Upper lobe of right lung (tissue), 1 donor: ENCODE data around the gene ATG16L2. TPM values are rescaled to one million over a fixed set of nuclear protein-coding genes. Genes with fewer than 3 reads are reported as not detected.
"Not testable (repeated sequence)": the region's sequence is repeated elsewhere in the genome, so short reads cannot be mapped to it uniquely, and the experiment has no call there.

Experiments
- ATAC-seq: fragments of 200-7000 bp; cut with Tn5 transposase; one replicate; pipeline ENCODE4 v1.9.1; 2020; ENCODE audit warnings: mild to moderate bottlenecking, moderate library complexity
- DNase-seq: peaks from one replicate; pipeline ENCODE4 v3.0.0-alpha.2; 2020
- H3K27ac ChIP-seq: fragments of 200-600 bp; one replicate; pipeline ENCODE4 v1.8.0; 2022
- H3K27me3 ChIP-seq: fragments of 200-600 bp; one replicate; pipeline ENCODE4 v1.8.0; 2022; ENCODE audit warnings: mild to moderate bottlenecking
- H3K36me3 ChIP-seq: fragments of 200-600 bp; one replicate; pipeline ENCODE4 v1.8.0; 2022
- H3K4me1 ChIP-seq: fragments of 200-600 bp; one replicate; pipeline ENCODE4 v1.8.0; 2022
- H3K4me3 ChIP-seq: fragments of 200-600 bp; one replicate; pipeline ENCODE4 v1.8.0; 2022; ENCODE audit warnings: mild to moderate bottlenecking
- H3K9me3 ChIP-seq: fragments of 200-600 bp; one replicate; pipeline ENCODE4 v1.8.0; 2022
- intact Hi-C: fragments of 100-400 bp; cut with DNase I; formaldehyde crosslinking; loops from one replicate; pipeline ENCODE4 v1.11.0; 2022
- total RNA-seq: library from RNA; stranded (reverse); fragmentation: NEBNext Ultra II Directional; extraction: Animal tissue kit (Norgen Biotek cat#: 25700); gene quantifications from one replicate; pipeline ENCODE4 v1.2.1, GENCODE V29; 2021
- TF ChIP-seq, protein P1 (sequence below): fragments of 200-600 bp; IDR thresholded peaks from one replicate; pipeline ENCODE4 v1.8.0; 2022; ENCODE audit warnings: antibody characterized with exemption
- donor health status: DM: no; HTN: yes; CAD: no; lungs with severe emphysema.

ATG16L2 gene
- total RNA-seq, 1 donor from 2014 or later = 77.5 TPM

DNA sequence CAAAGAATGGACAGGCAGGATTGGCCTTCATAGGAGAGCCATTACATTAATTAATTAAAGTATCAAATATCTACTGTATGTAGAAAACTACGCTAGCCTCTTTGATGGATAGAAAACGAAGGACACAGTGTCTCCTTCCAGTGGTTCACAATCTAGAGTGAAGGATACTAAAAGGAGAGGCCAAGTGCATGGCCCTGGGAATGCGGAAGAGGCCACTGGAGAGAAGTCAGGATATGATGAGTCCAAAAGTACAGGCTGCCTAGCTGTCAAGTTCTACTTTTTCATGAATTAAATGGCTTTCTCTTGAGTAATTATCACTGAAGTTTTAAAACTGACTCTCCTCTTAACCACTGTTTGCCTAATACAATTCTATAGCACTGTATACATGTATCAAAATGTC, 41.9 kb downstream of the ATG16L2 start:
- no peaks in the 10 kb centered on the region for H3K27me3 ChIP-seq
- H3K9me3 ChIP-seq = no peaks in the 10 kb centered on the region
- TF ChIP-seq, protein P1, sequence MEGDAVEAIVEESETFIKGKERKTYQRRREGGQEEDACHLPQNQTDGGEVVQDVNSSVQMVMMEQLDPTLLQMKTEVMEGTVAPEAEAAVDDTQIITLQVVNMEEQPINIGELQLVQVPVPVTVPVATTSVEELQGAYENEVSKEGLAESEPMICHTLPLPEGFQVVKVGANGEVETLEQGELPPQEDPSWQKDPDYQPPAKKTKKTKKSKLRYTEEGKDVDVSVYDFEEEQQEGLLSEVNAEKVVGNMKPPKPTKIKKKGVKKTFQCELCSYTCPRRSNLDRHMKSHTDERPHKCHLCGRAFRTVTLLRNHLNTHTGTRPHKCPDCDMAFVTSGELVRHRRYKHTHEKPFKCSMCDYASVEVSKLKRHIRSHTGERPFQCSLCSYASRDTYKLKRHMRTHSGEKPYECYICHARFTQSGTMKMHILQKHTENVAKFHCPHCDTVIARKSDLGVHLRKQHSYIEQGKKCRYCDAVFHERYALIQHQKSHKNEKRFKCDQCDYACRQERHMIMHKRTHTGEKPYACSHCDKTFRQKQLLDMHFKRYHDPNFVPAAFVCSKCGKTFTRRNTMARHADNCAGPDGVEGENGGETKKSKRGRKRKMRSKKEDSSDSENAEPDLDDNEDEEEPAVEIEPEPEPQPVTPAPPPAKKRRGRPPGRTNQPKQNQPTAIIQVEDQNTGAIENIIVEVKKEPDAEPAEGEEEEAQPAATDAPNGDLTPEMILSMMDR = no peak
- H3K27ac ChIP-seq = no peak overlapping the region
- intact Hi-C loops = no loop called here
- peaks cover 17% of the 10 kb centered on the region for H3K4me1 ChIP-seq
- no peak for ATAC-seq
- H3K4me3 ChIP-seq = no peak overlapping the region
- DNase-seq = no peak
- no peaks in the 10 kb centered on the region for H3K36me3 ChIP-seq

DNA sequence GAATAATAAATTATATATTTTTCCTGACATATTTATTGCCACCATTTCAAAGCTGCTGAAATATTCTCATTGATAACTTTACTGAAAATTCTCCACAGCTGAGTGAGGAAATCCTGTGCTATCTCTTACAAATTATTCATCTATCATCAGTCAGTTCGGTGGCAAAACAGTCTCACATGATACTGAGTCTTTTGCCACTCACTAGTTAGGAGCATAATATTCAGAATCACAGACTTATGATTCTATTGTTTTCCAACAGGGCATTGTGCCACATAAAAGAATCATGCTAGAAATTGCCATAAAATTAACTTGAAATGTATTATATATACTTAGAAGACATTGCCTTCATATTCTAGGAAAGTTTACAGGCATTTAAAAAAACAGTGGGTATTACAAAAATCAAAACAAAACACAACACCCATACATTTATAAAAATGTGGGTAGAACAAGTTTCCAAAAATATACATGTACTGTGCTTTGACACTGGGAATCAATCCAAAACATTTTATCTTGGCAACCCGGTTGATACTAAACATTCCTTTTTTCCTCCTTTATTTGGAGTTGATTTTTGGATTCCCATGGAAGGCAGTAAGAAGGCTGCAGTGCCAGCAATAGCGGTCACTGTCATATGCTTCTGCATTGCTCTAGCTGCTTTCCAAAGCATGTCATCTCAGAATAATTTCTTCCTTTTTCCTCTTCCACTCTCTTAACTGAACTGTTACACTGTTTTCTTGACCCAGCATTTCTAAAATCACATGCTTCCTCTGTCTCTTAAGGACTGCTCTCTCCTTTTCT, 42.5 kb downstream of the ATG16L2 start:
- no peaks in the 10 kb centered on the region for H3K9me3 ChIP-seq
- intact Hi-C loops = no loop called here
- H3K36me3 ChIP-seq = peaks cover 3% of the 10 kb centered on the region
- DNase-seq (no peak), ATAC-seq (no peak)
- TF ChIP-seq, protein P1 = no peak
- H3K27ac ChIP-seq = no peak overlapping the region
- no peaks in the 10 kb centered on the region for H3K27me3 ChIP-seq
- H3K4me1 ChIP-seq = peaks cover 17% of the 10 kb centered on the region
- H3K4me3 ChIP-seq = no peak overlapping the region

DNA sequence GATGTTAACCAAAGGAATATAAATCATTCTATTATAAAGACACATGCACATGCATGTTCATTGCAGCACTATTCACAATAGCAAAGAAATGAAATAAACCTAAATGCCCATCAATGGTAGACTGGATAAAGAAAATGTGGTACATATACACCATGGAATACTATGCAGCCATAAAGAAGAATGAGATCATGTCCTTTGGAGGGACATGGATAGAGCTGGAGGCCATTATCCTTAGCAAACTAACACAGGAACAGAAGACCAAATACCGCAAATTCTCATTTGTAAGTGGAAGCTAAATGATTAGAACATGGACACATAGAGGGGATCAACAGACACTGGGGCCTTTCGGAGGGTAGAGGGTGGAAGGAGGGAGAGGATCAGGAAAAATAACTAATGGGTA, 44.1 kb downstream of the ATG16L2 start:
- intact Hi-C loops, H3K36me3 ChIP-seq, H3K27ac ChIP-seq, H3K9me3 ChIP-seq, ATAC-seq, H3K4me3 ChIP-seq, DNase-seq, H3K27me3 ChIP-seq: not testable (repeated sequence)
- peaks cover 17% of the 10 kb centered on the region for H3K4me1 ChIP-seq

DNA sequence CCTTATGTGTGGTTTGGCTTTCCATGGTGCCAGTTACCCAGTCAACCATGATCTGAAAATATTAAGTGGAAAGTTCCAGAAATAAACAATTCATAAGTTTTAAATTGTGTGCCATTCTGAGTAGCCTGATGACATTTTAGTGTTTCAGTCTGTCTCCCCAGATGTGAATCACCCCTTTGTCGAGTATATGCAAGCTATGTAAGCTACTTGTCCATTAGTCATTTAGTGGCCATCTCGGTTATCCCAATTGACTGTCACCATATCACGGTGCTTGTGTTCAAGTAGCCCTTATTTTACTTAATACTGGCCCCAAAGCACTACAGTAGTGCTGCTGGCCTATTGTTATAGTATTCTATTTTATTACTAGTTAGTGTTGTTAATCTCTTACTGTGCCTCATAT, 44.9 kb downstream of the ATG16L2 start:
- ATAC-seq (no peak), DNase-seq (no peak)
- peaks cover 3% of the 10 kb centered on the region for H3K36me3 ChIP-seq
- H3K4me1 ChIP-seq = peaks cover 17% of the 10 kb centered on the region
- no peak overlapping the region for H3K27ac ChIP-seq
- intact Hi-C loops = no loop called here
- H3K4me3 ChIP-seq = no peak overlapping the region
- no peaks in the 10 kb centered on the region for H3K9me3 ChIP-seq
- no peaks in the 10 kb centered on the region for H3K27me3 ChIP-seq
- TF ChIP-seq, protein P1 = no peak

DNA sequence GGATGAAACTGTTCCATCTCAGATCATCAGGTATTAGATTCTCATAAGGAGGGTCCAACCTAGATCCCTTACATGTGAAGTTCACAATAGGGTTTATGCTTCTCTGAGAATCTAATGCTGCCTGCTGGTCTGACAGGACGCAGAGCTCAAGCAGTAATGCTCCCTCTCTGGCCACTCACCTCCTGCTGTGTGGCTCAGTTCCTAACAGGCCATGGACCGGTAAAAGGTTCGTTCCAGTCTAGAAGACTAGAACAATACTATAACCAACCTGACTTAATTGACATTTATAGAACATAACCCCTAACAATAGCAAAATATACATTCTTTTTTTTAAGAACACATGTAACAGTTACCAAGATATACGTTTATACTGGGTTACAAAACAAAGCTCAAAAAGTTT, 45.8 kb downstream of the ATG16L2 start:
- DNase-seq (no peak), ATAC-seq (no peak)
- peaks cover 17% of the 10 kb centered on the region for H3K4me1 ChIP-seq
- intact Hi-C loops = no loop called here
- no peak overlapping the region for H3K27ac ChIP-seq
- TF ChIP-seq, protein P1 = no peak
- no peaks in the 10 kb centered on the region for H3K27me3 ChIP-seq
- H3K36me3 ChIP-seq = peaks cover 3% of the 10 kb centered on the region
- no peaks in the 10 kb centered on the region for H3K9me3 ChIP-seq
- no peak overlapping the region for H3K4me3 ChIP-seq

DNA sequence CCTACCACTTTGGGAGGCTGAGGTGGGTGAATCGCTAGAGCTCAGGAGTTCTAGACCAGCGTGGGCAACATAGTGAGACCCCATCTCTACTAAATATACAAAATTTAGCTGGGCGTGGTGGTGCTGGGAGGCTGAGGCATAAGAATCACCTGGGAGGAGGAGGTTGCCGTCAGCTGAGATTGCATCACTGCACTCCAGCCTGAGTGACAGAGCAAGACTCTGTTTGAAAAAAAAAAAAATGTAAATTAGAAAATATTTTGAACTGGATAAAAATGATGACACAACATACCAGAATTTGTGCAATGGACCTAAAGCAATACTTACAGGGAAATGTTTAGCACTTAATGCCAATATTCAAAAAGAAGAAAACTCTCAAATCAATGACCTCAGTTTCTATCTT, 46.4 kb downstream of the ATG16L2 start:
- H3K9me3 ChIP-seq = no peaks in the 10 kb centered on the region
- TF ChIP-seq, protein P1 = no peak
- H3K4me1 ChIP-seq = peaks cover 17% of the 10 kb centered on the region
- peaks cover 3% of the 10 kb centered on the region for H3K36me3 ChIP-seq
- intact Hi-C loops = no loop called here
- ATAC-seq = no peak
- no peak for DNase-seq
- no peak overlapping the region for H3K4me3 ChIP-seq
- H3K27ac ChIP-seq = no peak overlapping the region
- no peaks in the 10 kb centered on the region for H3K27me3 ChIP-seq
